GM21390 (cell line): Measurements from ENCODE around the gene CDKL1.
A peak's percentile ranks its signal among the peaks of the same experiment; 100 is the strongest.

Experiments
- ATAC-seq: cut with Tn5 transposase; IDR thresholded peaks from one replicate; pipeline ENCODE4 v1.9.1; 2021; ENCODE audit not compliant: unreplicated experiment

CDKL1 gene

DNA sequence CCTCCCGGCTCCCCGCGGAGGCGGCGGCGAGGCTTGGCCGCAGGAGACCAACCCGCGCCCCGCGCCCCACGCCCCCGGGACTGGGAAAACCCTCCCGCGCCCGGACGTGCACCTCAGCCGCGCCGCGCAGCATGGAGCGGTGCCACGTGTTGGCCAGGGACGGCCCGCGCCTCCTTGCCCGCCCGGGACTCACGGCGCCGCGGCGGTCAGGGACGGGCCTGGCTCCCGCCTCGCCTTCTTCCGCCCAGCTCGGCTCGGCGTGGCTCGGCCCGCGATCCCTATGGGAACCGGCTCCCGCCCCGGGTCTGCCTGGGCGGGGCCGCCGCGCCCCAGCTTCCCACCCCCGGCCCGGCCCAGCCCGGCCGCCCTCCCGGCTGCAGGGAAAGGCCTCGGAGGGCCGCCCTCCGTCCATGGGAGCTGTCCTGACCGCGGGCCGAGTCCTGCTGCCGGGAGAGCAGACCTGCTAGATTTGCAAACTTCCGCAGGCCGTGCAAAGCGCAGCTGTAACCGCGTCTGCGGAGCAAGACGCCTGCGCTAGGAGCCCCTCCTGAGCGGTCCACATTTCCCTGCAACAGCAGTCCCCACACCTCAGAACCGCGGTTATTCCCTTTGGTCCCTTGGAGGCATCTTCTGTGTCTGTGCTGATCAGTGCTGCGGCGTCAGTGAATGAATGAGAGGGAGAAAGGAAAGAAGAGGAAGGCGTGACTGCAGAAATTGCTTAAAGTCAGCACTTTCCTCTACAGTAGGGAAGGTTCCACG lies at the start of gene CDKL1:
CDKL1 (minus strand) TSS at position 251 of the 759 bp plus-strand sequence. CDS start 1,013 bp downstream, outside the sequence.
- ATAC-seq: peak; percentile 59

DNA sequence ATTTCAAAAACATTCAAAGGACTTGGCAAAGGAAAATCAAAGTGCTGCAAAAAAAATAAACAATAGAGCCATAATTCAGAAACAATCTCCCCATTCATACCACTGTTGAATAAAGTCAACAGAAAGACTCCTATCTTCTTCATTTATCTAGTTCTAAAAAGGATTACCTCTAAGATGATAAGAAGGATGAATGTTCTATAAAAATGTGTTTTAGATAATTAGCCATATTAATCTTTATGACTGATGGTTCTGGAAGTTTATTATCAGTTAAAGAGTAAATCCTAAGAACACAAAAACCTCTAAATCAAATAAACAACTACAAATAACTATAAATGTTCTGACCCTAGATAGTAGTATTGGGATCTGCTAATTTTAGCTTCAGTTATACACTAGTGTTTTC lies 37.8 kb upstream of the CDKL1 start:
- ATAC-seq: no peak

DNA sequence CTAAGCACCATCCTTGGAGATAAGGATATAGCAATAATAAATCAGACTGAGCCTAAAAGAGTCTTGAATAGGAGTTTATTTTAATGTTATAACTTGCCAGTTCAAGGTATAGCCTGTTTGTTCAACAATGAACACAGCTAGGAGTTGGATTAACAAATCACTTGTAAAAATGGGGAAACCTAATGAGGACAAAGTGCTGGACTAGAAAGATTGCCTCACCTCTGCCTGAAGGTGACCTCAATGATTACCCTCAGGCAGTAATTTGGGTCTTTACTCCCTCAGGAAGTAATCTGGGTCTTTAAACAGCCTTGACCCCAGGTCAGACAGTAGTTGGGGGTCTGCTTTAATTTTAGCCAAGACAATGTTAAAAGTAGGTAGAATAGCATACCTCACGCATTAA lies 35.5 kb upstream of the CDKL1 start:
- ATAC-seq: no peak

DNA sequence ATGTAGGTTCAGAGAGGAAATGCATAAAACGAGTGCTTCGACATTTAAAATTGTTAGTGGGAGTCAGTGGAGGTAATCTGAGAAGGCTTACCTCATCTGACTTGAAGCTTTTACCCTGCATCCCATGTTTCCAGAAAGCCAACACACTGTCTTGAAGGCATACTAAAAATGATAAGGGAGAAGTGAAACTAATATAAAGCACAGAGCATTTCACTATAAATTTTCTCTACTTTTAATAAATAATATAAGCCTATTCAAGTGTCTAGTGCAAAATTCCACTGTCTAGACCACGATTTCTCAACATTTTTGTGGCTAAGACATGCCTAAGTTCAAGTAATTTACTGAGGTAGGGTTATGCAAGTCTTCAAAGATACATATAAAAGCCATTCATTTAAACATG lies 29.1 kb upstream of the CDKL1 start:
- no peak for ATAC-seq

DNA sequence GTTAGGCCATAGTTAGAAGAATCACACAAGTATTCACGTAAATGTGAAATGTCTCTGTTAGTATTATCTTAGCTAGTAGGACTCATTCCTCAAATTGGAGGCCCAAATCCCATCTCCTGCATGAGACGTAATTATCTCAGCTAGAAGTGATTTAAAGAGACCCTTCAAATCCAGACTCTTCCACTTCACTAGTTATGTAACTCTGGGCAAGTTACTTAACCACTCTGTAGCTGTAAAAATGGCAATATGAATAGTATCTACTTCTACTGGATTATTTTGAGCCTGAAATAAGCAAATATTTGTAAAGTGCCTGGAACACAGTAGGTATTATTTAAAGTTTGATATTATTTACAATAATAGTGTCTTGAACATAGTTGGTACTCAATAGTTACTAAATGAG lies 28.4 kb upstream of the CDKL1 start:
- no peak for ATAC-seq

DNA sequence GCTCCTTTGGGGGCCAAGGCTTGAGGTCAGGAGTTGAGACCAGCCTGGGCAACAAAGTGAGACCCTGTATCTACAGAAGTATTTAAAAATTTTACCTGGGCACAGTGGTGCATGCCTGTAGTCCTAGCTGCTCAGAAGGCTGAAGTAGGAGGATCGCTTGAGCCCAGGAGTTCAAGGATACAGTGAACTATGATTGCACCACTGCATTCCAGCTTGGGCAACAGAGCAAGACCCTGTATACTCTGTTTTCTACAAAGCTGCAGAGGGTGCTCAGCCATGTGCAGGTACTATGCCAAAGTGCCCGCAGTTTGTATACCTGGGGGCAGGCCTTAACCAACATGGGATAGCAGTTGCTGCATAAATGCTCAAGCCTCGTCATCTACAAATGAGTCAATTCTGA lies 26.8 kb upstream of the CDKL1 start:
- ATAC-seq: no peak

DNA sequence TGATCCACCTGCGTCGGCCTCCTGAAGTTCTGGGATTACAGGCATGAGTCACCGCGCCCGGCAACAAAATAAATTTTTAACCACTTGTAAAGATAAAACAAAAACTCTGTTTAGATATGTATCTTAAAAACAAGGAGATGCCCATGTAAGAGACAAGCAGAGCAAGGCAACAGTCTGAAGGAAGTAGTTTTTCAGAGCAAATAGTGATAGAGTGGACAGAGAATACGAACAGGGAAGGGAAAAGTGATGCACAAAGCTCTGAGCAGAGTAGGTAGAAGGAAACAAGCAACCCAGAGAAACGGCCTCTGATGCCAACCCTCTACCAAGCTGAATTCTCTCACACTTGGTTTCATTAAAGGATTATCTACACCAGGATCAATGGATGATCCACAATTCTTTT lies 24.8 kb upstream of the CDKL1 start:
- no peak for ATAC-seq

DNA sequence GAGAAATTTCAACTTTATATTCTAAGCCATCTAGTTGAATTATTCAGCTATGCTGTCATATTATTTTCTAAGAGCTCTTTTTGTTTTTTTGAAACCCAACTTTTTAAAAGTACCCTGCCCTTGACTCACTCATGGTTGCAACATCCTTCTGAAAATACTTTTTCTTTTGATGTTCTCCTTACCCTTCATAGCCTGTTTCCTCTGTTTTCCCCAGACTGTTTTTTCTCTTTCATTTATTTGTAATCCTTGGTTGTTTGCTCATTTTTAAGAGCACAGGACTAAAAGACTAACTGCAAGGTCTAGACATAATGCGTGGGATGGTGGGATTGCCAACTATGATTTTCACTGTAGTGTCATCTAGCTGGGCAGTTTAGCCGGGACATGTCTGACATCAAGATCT lies 21.2 kb upstream of the CDKL1 start:
- ATAC-seq: no peak

DNA sequence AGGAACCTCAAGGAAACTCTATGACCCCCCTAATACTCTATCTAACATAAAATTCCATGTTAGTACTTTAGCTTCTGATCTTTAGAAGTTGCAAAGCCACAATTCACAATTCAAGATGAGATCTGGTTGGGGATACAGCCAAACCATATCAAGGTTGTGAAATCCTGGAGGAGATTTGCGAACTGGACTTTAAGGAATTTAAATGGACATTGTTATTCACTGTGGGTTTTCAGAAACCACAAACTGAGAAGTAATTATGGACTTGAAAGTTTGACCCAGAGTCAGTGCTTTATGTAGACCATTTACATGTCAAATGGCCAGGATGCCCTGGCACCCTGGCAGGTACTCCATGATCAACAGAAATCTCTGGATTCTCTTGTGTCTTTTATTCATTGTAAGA lies 14.2 kb upstream of the CDKL1 start:
- no peak for ATAC-seq

DNA sequence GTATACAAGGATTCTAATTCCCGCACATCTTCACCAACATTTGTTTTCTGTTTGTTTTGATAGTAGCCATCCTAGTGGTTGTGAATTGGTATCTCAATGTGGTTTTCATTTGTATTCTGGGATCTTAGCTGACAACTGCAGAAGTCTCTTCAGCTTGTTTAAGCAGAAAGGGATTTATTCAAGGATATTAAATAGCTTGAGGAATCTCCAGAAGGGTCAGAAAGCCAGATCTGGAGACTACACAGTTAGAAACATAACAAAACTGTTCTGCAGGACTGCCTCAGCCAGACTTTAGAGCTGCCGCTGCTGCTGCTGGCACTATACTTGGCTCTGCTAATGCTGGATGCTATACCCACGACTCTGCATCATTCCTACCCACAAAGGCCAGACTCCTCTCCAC lies 13.4 kb upstream of the CDKL1 start:
- ATAC-seq: no peak

DNA sequence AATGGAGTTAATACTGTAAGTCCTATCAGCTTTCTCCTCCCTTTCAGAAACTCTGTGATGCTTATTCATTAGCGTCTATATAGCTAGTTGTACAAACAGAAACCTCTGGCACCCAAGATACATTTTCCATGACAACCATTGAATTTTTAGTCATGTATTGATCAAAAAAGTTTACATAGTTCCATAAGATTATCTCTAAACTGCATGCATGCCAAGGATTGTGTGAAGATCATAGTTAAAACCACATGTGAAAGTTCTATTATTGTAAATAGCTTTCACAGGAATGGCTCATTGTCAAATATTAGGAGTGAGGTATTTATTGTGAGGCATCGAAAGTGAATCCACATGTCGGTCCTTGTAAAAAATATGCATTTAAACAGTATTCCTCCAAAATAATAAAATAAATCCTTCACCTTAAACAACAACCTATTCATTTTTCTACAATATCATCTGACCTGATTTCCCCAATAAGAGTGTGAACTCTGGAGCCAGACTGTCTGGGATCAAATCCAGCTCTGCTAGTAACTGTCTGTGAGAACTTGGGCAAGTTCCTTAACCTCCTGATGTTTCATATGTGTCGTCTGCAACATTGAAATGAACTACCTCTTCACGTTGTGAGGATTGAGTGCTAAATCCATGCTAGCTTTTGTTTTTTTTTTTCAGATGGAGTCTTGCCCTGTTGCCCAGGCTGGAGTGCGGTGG lies 10.6 kb upstream of the CDKL1 start:
- ATAC-seq: no peak

DNA sequence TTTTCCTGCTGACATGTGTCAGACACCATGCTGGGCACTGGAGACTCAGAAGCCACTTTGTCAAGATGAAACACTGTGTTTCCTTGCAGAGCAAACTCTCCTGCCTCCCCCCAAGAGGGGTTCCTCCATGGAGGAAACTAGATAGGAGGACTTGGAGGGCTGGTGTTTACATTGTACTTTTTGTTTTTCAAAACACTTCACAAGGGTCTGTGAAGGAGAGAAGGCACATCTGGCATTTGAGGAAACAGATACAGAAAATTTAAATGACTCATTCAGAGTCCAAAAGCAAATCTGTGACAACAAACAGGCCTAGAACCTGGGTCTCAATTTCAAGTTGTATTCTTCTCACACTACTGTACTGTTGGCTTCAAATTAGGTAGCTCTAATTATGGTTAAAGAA lies 6.7 kb upstream of the CDKL1 start:
- peak; percentile 67 for ATAC-seq

DNA sequence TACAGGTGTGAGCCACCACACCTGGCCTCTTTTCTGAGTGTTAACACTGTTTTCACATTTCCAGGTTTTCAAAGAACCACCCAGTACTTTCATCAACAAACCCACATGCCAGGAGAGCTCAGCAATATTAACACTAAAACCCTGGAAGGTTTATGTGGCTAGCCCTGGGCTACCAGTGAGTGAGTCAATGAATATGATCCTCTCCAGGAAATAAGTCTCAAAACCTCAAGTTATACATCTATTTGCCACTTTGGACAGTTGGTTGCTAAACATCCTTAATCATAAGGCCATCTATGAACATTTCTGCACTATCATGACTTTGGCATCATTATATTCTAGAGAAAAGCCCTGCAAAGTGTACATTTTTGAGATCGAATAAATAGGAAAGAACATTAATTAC lies 6.3 kb upstream of the CDKL1 start:
- ATAC-seq: no peak

DNA sequence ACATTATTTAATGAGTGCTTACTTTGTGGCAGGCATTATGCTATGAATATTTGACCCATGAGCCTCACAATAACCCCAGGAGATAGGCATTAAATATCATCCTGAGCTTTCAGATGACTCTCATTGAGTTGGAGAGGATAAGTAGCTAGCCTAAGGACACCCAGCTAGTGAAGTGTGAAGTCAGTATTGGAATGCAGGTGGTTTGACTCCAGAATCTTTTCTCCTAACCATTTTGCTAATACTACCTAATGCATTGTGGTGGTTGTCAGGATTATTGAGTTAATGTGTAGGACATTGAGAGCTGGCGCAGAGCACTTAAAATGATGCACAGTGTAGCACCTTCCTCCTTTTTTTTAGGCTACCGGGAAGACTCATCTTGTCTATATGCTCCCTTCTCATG lies 3.8 kb upstream of the CDKL1 start:
- no peak for ATAC-seq

DNA sequence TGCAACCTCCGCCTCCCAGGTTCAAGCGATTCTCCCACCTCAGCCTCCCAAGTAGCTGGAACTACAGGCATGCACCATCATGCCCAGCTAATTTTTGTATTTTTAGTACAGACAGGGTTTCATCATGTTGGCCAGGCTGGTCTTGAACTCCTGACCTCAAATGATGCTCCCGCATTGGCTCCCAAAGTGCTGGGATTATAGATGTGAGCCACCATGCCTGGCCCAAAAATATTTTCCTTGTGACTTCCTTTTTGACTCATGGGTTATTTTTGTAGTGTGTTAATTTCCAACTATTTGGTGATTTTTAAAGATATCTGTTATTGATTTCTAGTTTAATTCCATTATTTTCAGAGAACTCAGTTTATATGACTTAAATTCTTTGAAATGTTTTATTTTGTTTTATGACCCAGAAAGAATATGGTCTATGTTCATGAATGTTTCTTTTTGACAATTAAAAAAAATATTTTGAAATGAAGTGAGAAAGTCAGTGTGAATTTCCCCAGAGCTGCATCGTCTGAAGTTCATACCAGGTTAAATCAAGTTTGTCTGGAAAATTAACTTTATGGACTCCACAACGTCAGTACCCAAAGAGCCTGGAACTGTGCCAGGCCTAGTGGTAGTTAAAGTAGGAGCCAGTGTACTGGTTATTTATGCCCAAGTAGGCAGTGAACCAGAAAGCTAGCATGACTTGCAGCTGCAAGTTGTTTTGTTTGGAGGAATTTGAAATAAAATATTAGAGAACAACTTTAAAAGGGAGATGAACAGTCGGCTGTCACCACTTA lies 2.8 kb upstream of the CDKL1 start:
- no peak for ATAC-seq

DNA sequence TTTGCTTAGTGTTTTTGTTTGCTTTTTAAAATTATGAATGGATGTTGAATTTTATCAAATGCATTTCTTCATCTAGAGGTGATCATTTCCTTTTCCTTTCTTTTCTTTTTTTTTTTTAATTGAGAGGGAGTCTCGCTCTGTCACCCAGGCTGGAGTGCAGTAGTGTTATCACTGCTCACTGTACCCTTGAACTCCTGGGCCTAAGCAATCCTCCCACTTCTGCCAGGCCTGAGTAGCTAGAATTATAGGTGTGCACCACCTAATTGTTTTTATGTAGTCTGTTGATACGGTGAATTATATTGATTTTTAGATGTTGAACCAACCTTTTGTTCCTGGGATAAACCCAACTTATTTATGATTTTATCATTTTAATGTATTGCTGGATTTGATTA lies 1.5 kb upstream of the CDKL1 start:
- no peak for ATAC-seq

DNA sequence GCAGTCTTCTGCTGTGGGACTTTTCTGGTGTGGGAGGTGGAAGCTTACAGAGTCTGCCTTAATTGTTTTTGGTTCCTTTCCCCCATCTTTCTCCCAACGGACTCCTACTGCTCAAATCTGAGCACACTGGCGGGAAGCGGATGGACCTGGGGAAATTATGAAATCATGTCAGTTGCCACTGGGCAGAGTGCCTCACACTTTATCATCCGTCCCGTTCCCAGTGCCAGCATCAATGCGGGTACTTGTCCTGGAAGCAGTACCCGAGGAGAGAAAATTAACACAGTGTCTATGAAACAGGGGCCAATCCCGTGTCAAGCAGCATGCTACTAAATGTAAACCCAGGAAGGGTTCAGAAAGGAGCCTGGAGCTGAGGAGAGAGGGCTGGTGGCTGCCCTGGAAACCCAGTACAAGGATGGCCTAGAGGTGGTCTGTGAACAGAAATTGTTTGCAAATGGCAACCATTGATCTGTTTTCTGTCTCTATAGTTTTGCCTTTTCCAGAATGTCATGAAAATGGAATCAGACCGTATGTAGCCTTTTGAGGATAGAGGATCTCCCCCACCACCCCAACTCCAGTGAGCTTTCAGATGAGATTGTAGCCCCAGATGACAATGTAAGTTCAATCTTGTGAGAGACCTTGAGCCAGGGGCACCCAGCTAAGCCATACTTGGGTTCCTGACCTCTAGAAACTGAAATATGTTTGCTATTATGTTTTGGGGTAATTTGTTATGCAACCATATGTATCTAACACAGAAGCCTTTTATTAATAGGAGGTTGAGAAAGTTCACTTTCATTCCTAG lies 908 bp upstream of the CDKL1 start:
- ATAC-seq: no peak

DNA sequence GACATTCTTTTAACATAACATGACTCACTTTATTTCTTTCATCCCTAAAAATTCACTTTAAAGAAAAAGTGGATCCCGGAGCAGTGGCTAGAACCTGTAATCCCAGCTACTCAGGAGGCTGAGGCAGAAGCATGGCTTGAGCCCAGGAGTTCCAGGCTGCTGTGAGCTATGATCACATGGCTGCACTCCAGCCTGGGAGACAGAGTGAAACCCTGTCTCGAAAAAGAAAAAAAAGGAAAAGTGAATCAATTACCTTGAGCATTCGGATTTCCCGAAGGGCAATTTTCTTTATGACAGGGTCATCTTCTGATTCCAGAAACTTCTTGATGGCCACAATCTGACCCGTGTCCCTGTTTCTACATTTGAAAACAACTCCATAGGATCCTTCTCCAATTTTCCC lies 1.2 kb downstream of the CDKL1 start:
- ATAC-seq: no peak

DNA sequence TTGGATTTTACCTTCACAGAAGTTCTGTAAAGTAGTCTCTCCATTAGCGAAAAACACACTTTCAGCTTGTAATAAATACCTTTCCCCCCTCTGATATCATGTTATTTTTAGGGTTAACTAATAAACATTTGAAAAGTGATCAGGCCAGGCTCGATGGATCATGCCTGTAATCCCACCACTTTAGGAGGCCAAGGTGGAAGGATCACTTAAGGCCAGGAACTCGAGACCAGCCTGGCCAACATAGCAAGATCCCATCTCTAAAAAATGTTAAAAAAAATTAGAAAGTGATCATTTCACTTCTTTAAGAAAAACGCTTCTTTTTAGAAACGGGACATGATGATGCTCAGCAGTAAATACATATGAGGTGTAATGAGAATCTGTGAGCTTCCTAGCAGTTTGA lies 2.0 kb downstream of the CDKL1 start:
- no peak for ATAC-seq

DNA sequence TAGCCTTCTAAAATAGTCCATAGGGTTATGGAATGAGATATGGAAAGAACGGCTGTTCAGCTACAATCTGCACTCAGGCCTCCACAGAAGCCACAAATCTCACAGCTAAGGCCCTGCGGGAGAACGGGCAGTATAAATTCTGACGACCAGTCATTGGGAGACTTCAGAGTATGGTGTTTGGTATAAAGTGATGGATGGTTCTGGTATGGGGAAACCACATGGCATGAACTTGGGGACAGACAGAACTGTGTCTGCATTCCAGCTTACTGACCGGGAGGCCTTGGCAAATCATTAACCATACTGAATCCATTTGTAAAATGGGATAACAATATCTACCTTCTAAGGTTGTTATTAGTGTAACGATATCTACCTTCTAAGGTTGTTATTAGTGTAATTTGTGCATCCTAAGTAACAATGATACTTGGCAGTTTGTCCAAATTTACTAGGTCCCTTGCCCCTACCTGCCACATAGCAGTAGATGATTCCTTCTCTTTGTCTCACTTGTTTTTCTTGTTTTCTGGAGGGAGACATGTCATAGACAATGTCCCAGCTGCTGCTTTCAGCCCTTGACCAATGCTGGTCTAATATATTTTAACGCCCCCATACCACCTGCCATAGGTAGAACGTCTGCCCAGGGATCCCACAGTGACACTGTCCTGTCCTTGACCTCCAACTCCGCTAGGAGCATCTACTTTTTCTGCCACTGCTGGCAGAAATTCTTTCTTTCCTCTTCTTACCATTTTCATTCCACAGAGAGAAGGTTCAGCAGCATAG lies 6.8 kb downstream of the CDKL1 start:
- ATAC-seq: no peak
